AG04449 (cell line): Measurements from ENCODE around the gene SERTAD3.

ENCODE experiments used
- CTCF ChIA-PET: fragments of 350-600 bp; formaldehyde crosslinking; extraction: SDS; loops from one replicate; lab custom pipeline; 2021; ENCODE audit warnings: antibody characterized with exemption; lab: Yijun Ruan, JAX
- POLR2A ChIA-PET: fragments of 400-600, 350-600 bp; formaldehyde crosslinking; extraction: SDS; loops from one replicate; lab custom pipeline; 2020; ENCODE audit warnings: antibody characterized with exemption, inconsistent platforms; lab: Yijun Ruan, JAX
- DNase-seq: peaks from one replicate; pipeline ENCODE4 v3.0.0-alpha.2; 2010; ENCODE audit warnings: low read depth, low spot score
- H3K4me3 ChIP-seq: 2 replicates; pipeline ENCODE4 v1.5.1; 2011; ENCODE audit warnings: low read depth, mild to moderate bottlenecking, control low read depth, low read length
- CTCF ChIP-seq: IDR thresholded peaks from one replicate; pipeline ENCODE4 v1.5.1; 2011; ENCODE audit warnings: mild to moderate bottlenecking, moderate library complexity, low read length, control low read depth, inconsistent platforms; ENCODE audit not compliant: insufficient read depth; ENCODE audit errors: missing control alignments

Gene SERTAD3

GRCh38 chr19:40474737-40475136, 30.6 kb upstream of the SERTAD3 start:
- no peak for TF ChIP-seq CTCF
- POLR2A ChIA-PET = no interaction called here
- CTCF ChIA-PET = interaction anchor here (1.6 kb wide), 1 partner anchor 9 kb away, joined by 3 read pairs; the partner anchor contains the start of gene BLVRB

GRCh38 chr19:40472516-40472915, 28.4 kb upstream of the SERTAD3 start:
- no peak overlapping the region for H3K4me3 ChIP-seq
- CTCF ChIA-PET = no interaction called here
- no peak for DNase-seq
- POLR2A ChIA-PET = no interaction called here
- TF ChIP-seq CTCF = no peak

More at GRCh38 chr19:40474737-40475136, 30.6 kb upstream of the SERTAD3 start:
- DNase-seq = no peak
- no peak overlapping the region for H3K4me3 ChIP-seq

GRCh38 chr19:40471111-40471510, 27.0 kb upstream of the SERTAD3 start:
- POLR2A ChIA-PET = no interaction called here
- no peak overlapping the region for H3K4me3 ChIP-seq
- TF ChIP-seq CTCF = no peak
- no peak for DNase-seq
- CTCF ChIA-PET = no interaction called here

- ChIA-PET CTCF (interaction anchor here (0.7 to 0.8 kb wide), 2 partner anchors 130 to 163 kb away, joined by 3 read pairs; no protein-coding TSS in a partner anchor), POLR2A (no interaction called here)
- no peak for DNase-seq
- TF ChIP-seq CTCF = no peak
- no peak overlapping the region for H3K4me3 ChIP-seq
These were observed 24.9 kb upstream of the SERTAD3 start for GRCh38 chr19:40469011-40469410.

- CTCF ChIA-PET = interaction anchor here (1.8 kb wide), 1 partner anchor 168 kb away, joined by 8 read pairs; no protein-coding TSS in a partner anchor
- no peak for DNase-seq
- POLR2A ChIA-PET = interaction anchor here (0.7 kb wide), 1 partner anchor 104 kb away, joined by 3 read pairs; no protein-coding TSS in a partner anchor
- H3K4me3 ChIP-seq = peak within 1 kb of the TSS; percentile 49
- no peak for TF ChIP-seq CTCF
These were observed 23.0 kb upstream of the SERTAD3 start, which contains the start of gene SPTBN4 for GRCh38 chr19:40466985-40467734. Gene SPTBN4 (plus strand): TSS chr19:40467001. CDS start chr19:40472622, 5,621 bp downstream.

GRCh38 chr19:40466219-40466984, 22.3 kb upstream of the SERTAD3 start:
- H3K4me3 ChIP-seq = peak overlapping the region; percentile 49
- POLR2A ChIA-PET = interaction anchor here (0.5 to 1.6 kb wide), 7 partner anchors 24 to 284 kb away, joined by 3 to 8 read pairs (median 4); partner anchors contain the start of genes ACTMAP and SERTAD1
- DNase-seq = no peak
- CTCF ChIA-PET = interaction anchor here (0.6 to 5.0 kb wide), 11 partner anchors 8 to 168 kb away, joined by 3 to 75 read pairs (median 12); partner anchors contain the start of genes C19orf47 and SERTAD1
- TF ChIP-seq CTCF = no peak
